Measurements from ENCODE around the gene LTO1. TPM values are rescaled to one million over a fixed set of nuclear protein-coding genes. Genes with fewer than 3 reads are reported as not detected.
"Not testable (repeated sequence)": the region's sequence is repeated elsewhere in the genome, so short reads cannot be mapped to it uniquely, and the experiment has no call there.

LTO1 gene
- total RNA-seq, 1 donor: 19.0 TPM

- H3K4me3 ChIP-seq (ENCODE audit: low read depth, low read length): no peak overlapping the region
- DNase-seq (ENCODE audit: low read depth): no peak
- TF ChIP-seq CTCF (IDR thresholded peaks at IDR 0.05; ENCODE audit: insufficient read depth, low read depth, low read length): no peak
Observed at GRCh38 chr11:69624293-69624692, 50.9 kb downstream of the LTO1 start.

- DNase-seq (ENCODE audit: low read depth); H3K4me3 ChIP-seq (ENCODE audit: low read depth, low read length): not testable (repeated sequence)
Observed at GRCh38 chr11:69622097-69622681, 53.0 kb downstream of the LTO1 start.

- TF ChIP-seq CTCF (IDR thresholded peaks at IDR 0.05; ENCODE audit: insufficient read depth, low read depth, low read length): no peak
- DNase-seq (ENCODE audit: low read depth): no peak
- H3K4me3 ChIP-seq (ENCODE audit: low read depth, low read length): no peak overlapping the region
Observed at GRCh38 chr11:69620683-69621290, 54.4 kb downstream of the LTO1 start.

GRCh38 chr11:69618237-69618636 lies 56.9 kb downstream of the LTO1 start:
- DNase-seq (ENCODE audit: low read depth): no peak
- no peak overlapping the region for H3K4me3 ChIP-seq (ENCODE audit: low read depth, low read length)
- TF ChIP-seq CTCF (IDR thresholded peaks at IDR 0.05; ENCODE audit: insufficient read depth, low read depth, low read length): no peak

GRCh38 chr11:69617682-69618081 lies 57.5 kb downstream of the LTO1 start:
- no peak for TF ChIP-seq CTCF (IDR thresholded peaks at IDR 0.05; ENCODE audit: insufficient read depth, low read depth, low read length)
- no peak for DNase-seq (ENCODE audit: low read depth)
- no peak overlapping the region for H3K4me3 ChIP-seq (ENCODE audit: low read depth, low read length)

GRCh38 chr11:69617220-69617619 lies 57.9 kb downstream of the LTO1 start:
- no peak for DNase-seq (ENCODE audit: low read depth)
- H3K4me3 ChIP-seq (ENCODE audit: low read depth, low read length): no peak overlapping the region
- no peak for TF ChIP-seq CTCF (IDR thresholded peaks at IDR 0.05; ENCODE audit: insufficient read depth, low read depth, low read length)

Other genes starting within 250 kb of the LTO1 start
- not detected in 2 replicates for gene LINC01488, start 193.7 kb downstream of the LTO1 start, total RNA-seq
- 351 and 365 TPM in 2 replicates for gene CCND1, start 34.2 kb downstream of the LTO1 start, total RNA-seq
- gene FGF19, start 28.7 kb upstream of the LTO1 start, total RNA-seq: not detected in 2 replicates
- not detected in 2 replicates for gene FGF4, start 100.0 kb upstream of the LTO1 start, total RNA-seq
- not detected in 2 replicates for gene FGF3, start 144.1 kb upstream of the LTO1 start, total RNA-seq

Measured in fibroblast of villous mesenchyme (primary cell).